ENCODE data around the gene NAA16. TPM values are rescaled to one million over a fixed set of nuclear protein-coding genes. Genes with fewer than 3 reads are reported as not detected.

The NAA16 gene
- total and polyA plus RNA-seq, 2 of the 4 experiments (the other 2 are of a cell fraction) = 6.6 to 8.8 TPM

- Histone ChIP-seq H3K23ac (ENCODE audit: low read depth, low read length) (no peak overlapping the region), H4K8ac (ENCODE audit: low read depth in 2 of 2, low read length in 2 of 2) (no peak overlapping the region), H3K14ac (replicated peaks; ENCODE audit: low read depth, low read length) (no peak overlapping the region), H4K5ac (ENCODE audit: low read depth, low read length) (no peak overlapping the region), H2BK5ac (ENCODE audit: low read depth, low read length, poor library complexity, severe bottlenecking) (no peak overlapping the region), H2BK15ac (ENCODE audit: low read depth, low read length) (no peak overlapping the region), H3K9me3 (ENCODE audit: control insufficient read depth, insufficient read depth, low read length) (no peaks in the 10 kb centered on the region), H2BK120ac (ENCODE audit: low read depth, low read length) (no peak overlapping the region), H4K20me1 (ENCODE audit: insufficient read depth, low read length) (no peaks in the 10 kb centered on the region), H3K18ac (ENCODE audit: low read depth, low read length) (no peak overlapping the region), H3K27me3 (ENCODE audit: control insufficient read depth, insufficient read depth, low read length) (no peaks in the 10 kb centered on the region; the same call in 1 of the 2 replicates), H3K4me3 (ENCODE audit: insufficient read depth, low read depth, low read length) (no peak overlapping the region), H3K9me1 (ENCODE audit: insufficient read depth, low read length) (peaks cover 2% of the 10 kb centered on the region; the same call in 1 of the 2 replicates), H2AK5ac (ENCODE audit: low read depth, low read length) (no peak overlapping the region), H2AFZ (replicated peaks; ENCODE audit: low read length, poor library complexity) (no peak overlapping the region), H2BK20ac (ENCODE audit: low read depth, low read length) (no peak overlapping the region), H3K9ac (ENCODE audit: low read depth, low read length) (no peak overlapping the region), H3K4ac (ENCODE audit: low read depth, low read length) (no peak overlapping the region), H3K36me3 (ENCODE audit: control insufficient read depth, insufficient read depth, low read length) (no peaks in the 10 kb centered on the region), H3K56ac (ENCODE audit: extremely low read depth, insufficient read depth, low read length) (no peak overlapping the region), H2AK9ac (replicated peaks; ENCODE audit: low read depth, low read length, poor library complexity) (no peak overlapping the region), H4K91ac (ENCODE audit: insufficient read depth, low read depth, low read length) (no peak overlapping the region), H3K79me1 (ENCODE audit: low read depth in 1 of 2, low read length in 2 of 2) (no peaks in the 10 kb centered on the region), H3K4me2 (ENCODE audit: low read depth, low read length) (no peak overlapping the region), H3K4me1 (ENCODE audit: control insufficient read depth, insufficient read depth, low read length) (peaks cover 3% of the 10 kb centered on the region; the same call in 1 of the 2 replicates), H3K27ac (ENCODE audit: insufficient read depth, low read length) (no peak overlapping the region)
- in situ Hi-C loops (cut with MboI; ENCODE audit: low sequenced_read_pairs) = loop anchor here (10.0 kb wide), 2 partner anchors 266 to 726 kb away; no protein-coding TSS in a partner anchor
- intact Hi-C loops (cut with micrococcal nuclease) = no loop called here
- ChIA-PET POLR2A (ENCODE audit: unreplicated experiment) (no interaction called here), CTCF (interaction anchor here (0.6 to 0.7 kb wide), 2 partner anchors 16 to 269 kb away, joined by 3 read pairs; no protein-coding TSS in a partner anchor)
- no TSS peak for BruUV-seq (replicated peaks)
- 100% methylated on average over 1 of the region's 6 CpGs; no CpG with 5 or more reads in 1 of the 2 experiments for WGBS, 2 experiments (ENCODE audit: extremely low coverage in 2 of 2, insufficient read length in 1 of 2)
- no peak for ATAC-seq (ENCODE audit: low read depth)
- DNase-seq = no peak
- dilution Hi-C loops (cut with HindIII; ENCODE audit: low sequenced_read_pairs, unreplicated experiment) = no loop called here
- no peak for TF ChIP-seq MAFK (IDR thresholded peaks at IDR 0.05; ENCODE audit: low read depth, low read length)
- TF ChIP-seq SMC3 (IDR thresholded peaks at IDR 0.05; ENCODE audit: low read depth, low read length) = no peak
- TF ChIP-seq USF2 (IDR thresholded peaks at IDR 0.05; ENCODE audit: low read depth, low read length) = no peak
- no peak for TF ChIP-seq MAZ (IDR thresholded peaks at IDR 0.05; ENCODE audit: borderline replicate concordance, low read depth, low read length)
- TF ChIP-seq MXI1 (IDR thresholded peaks at IDR 0.05; ENCODE audit: borderline replicate concordance, low read depth, low read length) = no peak
- no peak for TF ChIP-seq POLR2A (IDR thresholded peaks at IDR 0.05; ENCODE audit: low read depth, low read length)
- no peak for TF ChIP-seq NFE2L2 (IDR thresholded peaks at IDR 0.05; ENCODE audit: low read depth, low read length)
- no peak for TF ChIP-seq RAD21 (IDR thresholded peaks at IDR 0.05; ENCODE audit: low read length)
- TF ChIP-seq BHLHE40 (IDR thresholded peaks at IDR 0.05; ENCODE audit: low read depth, low read length) = no peak
- TF ChIP-seq CHD1 (IDR thresholded peaks at IDR 0.05; ENCODE audit: low read depth, low read length) = no peak
- no peak for TF ChIP-seq RFX5 (IDR thresholded peaks at IDR 0.05; ENCODE audit: low read depth, low read length)
- no peak for TF ChIP-seq RCOR1 (IDR thresholded peaks at IDR 0.05; ENCODE audit: insufficient replicate concordance, low read length)
- TF ChIP-seq CEBPB (IDR thresholded peaks at IDR 0.05; ENCODE audit: low read depth, low read length) = no peak
- no peak for TF ChIP-seq CTCF (conservative IDR thresholded peaks at IDR 0.05; ENCODE audit: low read depth, low read length)
- TF ChIP-seq, protein P1, sequence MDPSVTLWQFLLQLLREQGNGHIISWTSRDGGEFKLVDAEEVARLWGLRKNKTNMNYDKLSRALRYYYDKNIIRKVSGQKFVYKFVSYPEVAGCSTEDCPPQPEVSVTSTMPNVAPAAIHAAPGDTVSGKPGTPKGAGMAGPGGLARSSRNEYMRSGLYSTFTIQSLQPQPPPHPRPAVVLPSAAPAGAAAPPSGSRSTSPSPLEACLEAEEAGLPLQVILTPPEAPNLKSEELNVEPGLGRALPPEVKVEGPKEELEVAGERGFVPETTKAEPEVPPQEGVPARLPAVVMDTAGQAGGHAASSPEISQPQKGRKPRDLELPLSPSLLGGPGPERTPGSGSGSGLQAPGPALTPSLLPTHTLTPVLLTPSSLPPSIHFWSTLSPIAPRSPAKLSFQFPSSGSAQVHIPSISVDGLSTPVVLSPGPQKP (IDR thresholded peaks at IDR 0.05; ENCODE audit: borderline replicate concordance, low read depth, low read length) = no peak
These were observed 77.2 kb downstream of the NAA16 start for GRCh38 chr13:41388143-41388881.

Data from IMR-90 (cell line).